ENCODE measurements around the gene NACA2. TPM values are rescaled to one million over a fixed set of nuclear protein-coding genes. Genes with fewer than 3 reads are reported as not detected.
A peak's percentile ranks its signal among the peaks of the same experiment; 100 is the strongest.
"Not testable (repeated sequence)": the region's sequence is repeated elsewhere in the genome, so short reads cannot be mapped to it uniquely, and the experiment has no call there.

The NACA2 gene
- total RNA-seq, 1 experiment from 2014 or later: not detected

- Histone ChIP-seq H3K9me3 (ENCODE audit: low read length) (no peaks in the 10 kb centered on the region), H3K4me1 (ENCODE audit: insufficient read depth, low read length) (peaks cover 36% of the 10 kb centered on the region), H3K9me2 (replicated peaks; ENCODE audit: low read length) (no peaks in the 10 kb centered on the region), H3K27ac (ENCODE audit: low read length) (peak overlapping the region; percentile 97), H3K36me3 (ENCODE audit: low read depth, low read length) (no peaks in the 10 kb centered on the region), H4K20me1 (ENCODE audit: low read length) (no peaks in the 10 kb centered on the region), H3F3A (ENCODE audit: low read length, unreplicated experiment) (peaks cover 5% of the 10 kb centered on the region), H3K9ac (ENCODE audit: low read length) (peak overlapping the region; percentile 88), H3K4me3 (ENCODE audit: low read length) (peak overlapping the region; percentile 56), H3K4me2 (ENCODE audit: low read length) (peak overlapping the region; percentile 82), H3K79me2 (ENCODE audit: low read length) (no peaks in the 10 kb centered on the region), H3K27me3 (ENCODE audit: low read length) (no peaks in the 10 kb centered on the region), H2AFZ (ENCODE audit: low read length) (peak overlapping the region; percentile 31)
- ChIA-PET POLR2A (ENCODE audit: unreplicated experiment) (interaction anchor here (0.5 to 1.1 kb wide), 5 partner anchors 12 to 486 kb away, joined by 3 to 15 read pairs (median 4); no protein-coding TSS in a partner anchor), CTCF (interaction anchor here (0.6 to 2.1 kb wide), 7 partner anchors 12 to 157 kb away, joined by 3 to 8 read pairs (median 5); no protein-coding TSS in a partner anchor)
- DNase-seq (peak; percentile 99), ATAC-seq (peak; percentile 91)
- intact Hi-C loops (cut with micrococcal nuclease): loop anchor here (5.0 kb wide), 1 partner anchor 231 kb away; no protein-coding TSS in a partner anchor
- BruUV-seq (replicated peaks): TSS peak; percentile 87
- no peak for TF ChIP-seq EZH2phosphoT487 (IDR thresholded peaks at IDR 0.05; ENCODE audit: borderline replicate concordance, low read length)
- TF ChIP-seq EZH2 (IDR thresholded peaks at IDR 0.05; ENCODE audit: low read length, unreplicated experiment): no peak
Measured at GRCh38 chr17:61568219-61569072, 22.6 kb downstream of the NACA2 start.

GRCh38 chr17:61567045-61567802, 23.8 kb downstream of the NACA2 start:
- POLR2A ChIA-PET (ENCODE audit: unreplicated experiment): interaction anchor here (0.5 to 1.1 kb wide), 4 partner anchors 15 to 487 kb away, joined by 4 to 12 read pairs (median 6); no protein-coding TSS in a partner anchor
- Histone ChIP-seq H3K4me1 (ENCODE audit: insufficient read depth, low read length) (peaks cover 36% of the 10 kb centered on the region), H3K27ac (ENCODE audit: low read length) (peak overlapping the region; percentile 97), H3K4me2 (ENCODE audit: low read length) (peak overlapping the region; percentile 82), H3K27me3 (ENCODE audit: low read length) (no peaks in the 10 kb centered on the region), H2AFZ (ENCODE audit: low read length) (peak overlapping the region; percentile 14), H3K9me2 (replicated peaks; ENCODE audit: low read length) (no peaks in the 10 kb centered on the region), H3K36me3 (ENCODE audit: low read depth, low read length) (no peaks in the 10 kb centered on the region), H3K9ac (ENCODE audit: low read length) (peak overlapping the region; percentile 88), H3K79me2 (ENCODE audit: low read length) (no peaks in the 10 kb centered on the region), H3F3A (ENCODE audit: low read length, unreplicated experiment) (peaks cover 5% of the 10 kb centered on the region), H3K4me3 (ENCODE audit: low read length) (peak overlapping the region; percentile 56), H3K9me3 (ENCODE audit: low read length) (no peaks in the 10 kb centered on the region), H4K20me1 (ENCODE audit: low read length) (no peaks in the 10 kb centered on the region)
- DNase-seq (peak; percentile 86), ATAC-seq (peak; percentile 51)
- no peak for TF ChIP-seq EZH2 (IDR thresholded peaks at IDR 0.05; ENCODE audit: low read length, unreplicated experiment)
- TF ChIP-seq CTCF (conservative IDR thresholded peaks at IDR 0.05; ENCODE audit: low read depth, low read length): no peak
- no peak for TF ChIP-seq EZH2phosphoT487 (IDR thresholded peaks at IDR 0.05; ENCODE audit: borderline replicate concordance, low read length)
- CTCF ChIA-PET: interaction anchor here (0.9 to 2.1 kb wide), 4 partner anchors 16 to 155 kb away, joined by 4 to 8 read pairs (median 6); no protein-coding TSS in a partner anchor
- intact Hi-C loops (cut with micrococcal nuclease): loop anchor here (1.0 to 5.0 kb wide), 2 partner anchors 14 to 230 kb away; no protein-coding TSS in a partner anchor
- no TSS peak for BruUV-seq (replicated peaks)

GRCh38 chr17:61566448-61566847, 24.6 kb downstream of the NACA2 start:
- POLR2A ChIA-PET (ENCODE audit: unreplicated experiment); CTCF ChIA-PET; H3K9me2 ChIP-seq (replicated peaks; ENCODE audit: low read length); H3F3A ChIP-seq (ENCODE audit: low read length, unreplicated experiment); H3K9ac ChIP-seq (ENCODE audit: low read length); H3K9me3 ChIP-seq (ENCODE audit: low read length); DNase-seq; H3K36me3 ChIP-seq (ENCODE audit: low read depth, low read length); BruUV-seq (replicated peaks); H2AFZ ChIP-seq (ENCODE audit: low read length); H3K27me3 ChIP-seq (ENCODE audit: low read length); H3K79me2 ChIP-seq (ENCODE audit: low read length); ATAC-seq; H4K20me1 ChIP-seq (ENCODE audit: low read length); H3K4me3 ChIP-seq (ENCODE audit: low read length); H3K4me2 ChIP-seq (ENCODE audit: low read length): not testable (repeated sequence)
- Histone ChIP-seq H3K27ac (ENCODE audit: low read length) (peak overlapping the region; percentile 97), H3K4me1 (ENCODE audit: insufficient read depth, low read length) (peaks cover 36% of the 10 kb centered on the region)
- intact Hi-C loops (cut with micrococcal nuclease): loop anchor here (5.0 kb wide), 1 partner anchor 229 kb away; no protein-coding TSS in a partner anchor

GRCh38 chr17:61565850-61566249, 25.2 kb downstream of the NACA2 start:
- H3K9ac ChIP-seq (ENCODE audit: low read length); ATAC-seq; H3K27me3 ChIP-seq (ENCODE audit: low read length); H2AFZ ChIP-seq (ENCODE audit: low read length); H3K4me3 ChIP-seq (ENCODE audit: low read length); H3K4me2 ChIP-seq (ENCODE audit: low read length); H3K27ac ChIP-seq (ENCODE audit: low read length); H3K9me2 ChIP-seq (replicated peaks; ENCODE audit: low read length); CTCF ChIA-PET; H4K20me1 ChIP-seq (ENCODE audit: low read length); BruUV-seq (replicated peaks); DNase-seq; POLR2A ChIA-PET (ENCODE audit: unreplicated experiment); H3K79me2 ChIP-seq (ENCODE audit: low read length); H3K9me3 ChIP-seq (ENCODE audit: low read length); H3F3A ChIP-seq (ENCODE audit: low read length, unreplicated experiment); H3K36me3 ChIP-seq (ENCODE audit: low read depth, low read length): not testable (repeated sequence)
- H3K4me1 ChIP-seq (ENCODE audit: insufficient read depth, low read length): peaks cover 36% of the 10 kb centered on the region
- intact Hi-C loops (cut with micrococcal nuclease): loop anchor here (5.0 kb wide), 1 partner anchor 229 kb away; no protein-coding TSS in a partner anchor
